ENCODE measurements around the gene LINC01488.

Gene LINC01488

GRCh38 chr11:69523453-69523852 lies 42.0 kb downstream of the LINC01488 start:
- TF ChIP-seq CTCF (IDR thresholded peaks at IDR 0.05), result no peak
- Histone ChIP-seq H3K79me2 (no peaks in the 10 kb centered on the region), H3K4me2 (ENCODE audit: low read length) (no peak overlapping the region), H3K27ac (no peak overlapping the region), H3K36me3 (ENCODE audit: control insufficient read depth, insufficient read depth, low read length) (no peaks in the 10 kb centered on the region), H3K9me3 (ENCODE audit: control insufficient read depth, low read length) (no peaks in the 10 kb centered on the region), H3K9ac (no peak overlapping the region), H3K4me1 (no peaks in the 10 kb centered on the region), H2AFZ (no peak overlapping the region), H3K27me3 (ENCODE audit: control insufficient read depth, insufficient read depth, low read length) (no peaks in the 10 kb centered on the region), H3K4me3 (ENCODE audit: low read depth, low read length) (no peak overlapping the region)

- H2AFZ ChIP-seq, result no peak overlapping the region
- no peak overlapping the region for H3K27ac ChIP-seq
Measured at GRCh38 chr11:69524291-69524882, 42.9 kb downstream of the LINC01488 start.

DNA sequence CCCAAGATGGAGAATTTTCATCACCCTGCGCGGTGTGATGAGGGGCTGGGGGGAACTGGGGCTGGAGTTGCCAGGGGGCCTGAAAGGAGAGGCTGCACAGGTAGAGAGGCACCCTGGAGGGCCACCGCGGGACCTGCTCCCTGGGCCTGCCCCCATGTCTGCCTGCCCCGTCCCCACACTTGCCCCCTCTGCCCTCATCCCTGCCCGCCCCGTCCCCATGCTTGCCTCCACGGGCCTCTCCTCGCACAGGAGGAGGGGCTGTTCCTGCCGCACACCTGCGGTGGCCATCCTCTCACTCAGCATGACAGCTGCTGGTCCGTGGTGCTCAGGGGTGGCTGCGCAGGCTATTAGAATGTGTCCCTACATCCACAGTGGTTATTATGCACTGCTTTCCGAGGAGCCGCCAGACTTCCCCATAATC lies 43.5 kb downstream of the LINC01488 start:
- TF ChIP-seq CTCF (IDR thresholded peaks at IDR 0.05), result no peak
- no peaks in the 10 kb centered on the region for H3K4me1 ChIP-seq

More at GRCh38 chr11:69524291-69524882, 42.9 kb downstream of the LINC01488 start:
- Histone ChIP-seq H3K9ac (no peak overlapping the region), H3K4me3 (ENCODE audit: low read depth, low read length) (no peak overlapping the region), H3K4me2 (ENCODE audit: low read length) (no peak overlapping the region), H3K9me3 (ENCODE audit: control insufficient read depth, low read length) (no peaks in the 10 kb centered on the region), H3K27me3 (ENCODE audit: control insufficient read depth, insufficient read depth, low read length) (no peaks in the 10 kb centered on the region), H3K79me2 (no peaks in the 10 kb centered on the region), H3K4me1 (no peaks in the 10 kb centered on the region), H3K36me3 (ENCODE audit: control insufficient read depth, insufficient read depth, low read length) (no peaks in the 10 kb centered on the region)
- TF ChIP-seq CTCF (IDR thresholded peaks at IDR 0.05), result no peak

DNA sequence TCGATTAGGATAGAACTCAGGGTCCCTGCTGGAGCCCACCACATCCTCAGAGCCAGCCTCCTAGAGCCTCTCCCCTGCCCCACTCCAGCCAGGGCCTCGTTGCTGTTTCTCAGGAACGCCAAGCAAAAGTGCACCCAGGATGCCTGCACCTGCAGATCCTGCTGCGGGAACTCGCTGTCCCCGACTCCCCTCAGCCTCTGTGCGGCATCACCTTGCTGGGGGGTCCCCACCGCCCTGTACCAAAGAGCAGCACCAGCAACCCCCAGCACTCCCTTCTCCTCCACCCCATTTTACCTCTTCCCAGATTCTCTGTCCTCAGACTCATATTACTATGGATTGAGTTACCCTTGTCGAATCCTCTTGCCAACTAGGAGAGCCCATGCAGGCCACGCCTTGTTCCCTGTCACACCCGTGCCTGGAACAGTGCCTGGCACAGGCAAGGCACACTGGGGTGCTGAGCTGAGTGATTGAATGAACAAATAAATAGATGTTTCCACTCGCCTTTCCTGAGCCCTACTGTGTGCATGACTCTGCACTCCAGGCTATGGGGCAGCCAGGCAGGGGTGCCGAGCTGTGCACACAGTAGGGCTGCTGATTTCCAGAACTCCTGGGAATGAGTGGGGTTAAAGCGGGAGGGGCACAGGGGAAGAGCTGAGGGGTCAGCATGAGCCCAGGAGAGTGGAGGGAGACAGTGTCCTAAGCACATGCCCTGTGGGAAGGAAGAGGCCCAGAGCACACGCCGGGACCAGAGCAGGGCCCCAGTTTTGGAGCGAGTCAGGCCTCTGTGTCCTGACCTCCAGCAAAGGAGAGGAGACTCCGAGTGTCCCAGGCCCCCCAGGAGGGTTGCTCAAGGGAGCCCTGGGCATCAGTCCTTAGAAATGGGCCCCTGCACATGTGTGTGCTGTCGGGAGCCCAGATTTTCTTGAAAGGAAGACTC lies 44.3 kb downstream of the LINC01488 start:
- Histone ChIP-seq H3K9ac (no peak overlapping the region), H3K36me3 (ENCODE audit: control insufficient read depth, insufficient read depth, low read length) (no peaks in the 10 kb centered on the region), H3K9me3 (ENCODE audit: control insufficient read depth, low read length) (no peaks in the 10 kb centered on the region), H2AFZ (no peak overlapping the region), H3K27ac (no peak overlapping the region), H3K27me3 (ENCODE audit: control insufficient read depth, insufficient read depth, low read length) (no peaks in the 10 kb centered on the region), H3K4me3 (ENCODE audit: low read depth, low read length) (no peak overlapping the region), H3K4me1 (no peaks in the 10 kb centered on the region), H3K79me2 (no peaks in the 10 kb centered on the region), H3K4me2 (ENCODE audit: low read length) (no peak overlapping the region)
- TF ChIP-seq CTCF (IDR thresholded peaks at IDR 0.05), result no peak

More for the DNA sequence above, 43.5 kb downstream of the LINC01488 start:
- Histone ChIP-seq H3K27ac (no peak overlapping the region), H3K9ac (no peak overlapping the region), H3K4me2 (ENCODE audit: low read length) (no peak overlapping the region), H3K9me3 (ENCODE audit: control insufficient read depth, low read length) (no peaks in the 10 kb centered on the region), H3K27me3 (ENCODE audit: control insufficient read depth, insufficient read depth, low read length) (no peaks in the 10 kb centered on the region), H3K79me2 (no peaks in the 10 kb centered on the region), H3K4me3 (ENCODE audit: low read depth, low read length) (no peak overlapping the region), H3K36me3 (ENCODE audit: control insufficient read depth, insufficient read depth, low read length) (no peaks in the 10 kb centered on the region), H2AFZ (no peak overlapping the region)

Data from parathyroid adenoma (tissue), 2 donors.